KMS-11 (cell line): ENCODE measurements around the gene TRPM4.
A peak's percentile ranks its signal among the peaks of the same experiment; 100 is the strongest.
"Not testable (repeated sequence)": the region's sequence is repeated elsewhere in the genome, so short reads cannot be mapped to it uniquely, and the experiment has no call there.

Experiments
- H2AFZ ChIP-seq: fragments of 200-600 bp; sonication (generic); 2 replicates; pipeline ENCODE4 v1.6.1; 2016; ENCODE audit warnings: antibody characterized with exemption, mixed run types, low read depth
- H3K27ac ChIP-seq: fragments of 200-600 bp; sonication (generic); 2 replicates; pipeline ENCODE4 v1.6.1; 2016; ENCODE audit warnings: mild to moderate bottlenecking, mixed run types
- H3K27me3 ChIP-seq: fragments of 200-600 bp; sonication (generic); 2 replicates; pipeline ENCODE4 v1.6.1; 2017; ENCODE audit warnings: mild to moderate bottlenecking, low read depth, mixed run types, moderate library complexity; ENCODE audit not compliant: insufficient read depth
- H3K36me3 ChIP-seq: fragments of 200-600 bp; sonication (generic); 2 replicates; pipeline ENCODE4 v1.6.1; 2017; ENCODE audit warnings: mild to moderate bottlenecking, mixed run types; ENCODE audit not compliant: insufficient read depth
- H3K4me1 ChIP-seq: fragments of 200-600 bp; sonication (generic); 2 replicates; pipeline ENCODE4 v1.6.1; 2016; ENCODE audit warnings: mild to moderate bottlenecking, low read depth, mixed run types; ENCODE audit not compliant: poor library complexity, severe bottlenecking
- H3K4me2 ChIP-seq: fragments of 200-600 bp; sonication (generic); 2 replicates; pipeline ENCODE4 v1.7.0; 2016; ENCODE audit warnings: mild to moderate bottlenecking, mixed run types
- H3K4me3 ChIP-seq: fragments of 200-600 bp; sonication (generic); IDR thresholded peaks from 2 replicates; pipeline ENCODE4 v1.6.1; 2017; ENCODE audit warnings: low read depth, low read length, mixed read lengths; ENCODE audit not compliant: insufficient read depth
- H3K79me2 ChIP-seq: fragments of 200-600 bp; sonication (generic); 2 replicates; pipeline ENCODE4 v1.6.1; 2016; ENCODE audit warnings: low read depth, mixed run types; ENCODE audit not compliant: insufficient read depth
- H3K9ac ChIP-seq: fragments of 200-600 bp; sonication (generic); 2 replicates; pipeline ENCODE4 v1.6.1; 2016; ENCODE audit warnings: mild to moderate bottlenecking, mixed run types
- H4K20me1 ChIP-seq: fragments of 200-600 bp; sonication (generic); 2 replicates; pipeline ENCODE4 v1.6.1; 2016; ENCODE audit warnings: mild to moderate bottlenecking, mixed run types; ENCODE audit not compliant: insufficient read depth
- CTCF ChIP-seq: fragments of 200-600 bp; sonication (generic); conservative IDR thresholded peaks from 2 replicates; pipeline ENCODE4 v1.6.1; 2017; ENCODE audit warnings: low read depth, mild to moderate bottlenecking, antibody characterized with exemption, low read length, moderate library complexity, mixed read lengths

Gene TRPM4

DNA sequence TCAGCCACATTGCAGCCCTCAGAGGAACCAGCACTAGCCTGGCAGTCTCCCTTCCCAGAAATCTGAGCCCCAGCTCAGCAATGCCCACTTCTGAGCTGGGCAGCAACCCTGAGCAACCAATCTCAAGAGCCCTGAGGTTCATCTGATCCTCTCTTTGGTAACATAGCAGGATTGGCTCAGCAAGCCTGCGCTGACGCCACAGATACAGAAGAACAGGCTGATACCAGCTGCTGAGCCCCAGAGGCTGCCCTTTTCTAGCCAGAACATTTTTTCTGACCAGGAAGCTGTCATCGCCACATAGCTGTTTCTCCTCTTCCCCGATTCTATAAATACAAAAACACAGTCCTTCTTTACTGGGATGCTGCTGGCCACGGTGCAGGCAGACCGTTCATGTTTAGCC lies 59.8 kb downstream of the TRPM4 start:
- no peak for TF ChIP-seq CTCF
- Histone ChIP-seq H3K4me1 (peaks cover 49% of the 10 kb centered on the region), H4K20me1 (no peaks in the 10 kb centered on the region), H3K27ac (no peak overlapping the region), H3K79me2 (no peaks in the 10 kb centered on the region), H3K4me2 (no peak overlapping the region), H3K36me3 (no peaks in the 10 kb centered on the region), H2AFZ (no peak overlapping the region), H3K9ac (no peak overlapping the region), H3K27me3 (no peaks in the 10 kb centered on the region), H3K4me3 (no peak overlapping the region)

- TF ChIP-seq CTCF = no peak
- Histone ChIP-seq H3K79me2 (no peaks in the 10 kb centered on the region), H3K4me2 (no peak overlapping the region), H3K36me3 (no peaks in the 10 kb centered on the region), H3K4me1 (peaks cover 23% of the 10 kb centered on the region), H2AFZ (no peak overlapping the region), H3K27ac (no peak overlapping the region), H3K4me3 (no peak overlapping the region), H3K9ac (no peak overlapping the region), H4K20me1 (no peaks in the 10 kb centered on the region), H3K27me3 (no peaks in the 10 kb centered on the region)
These were observed 64.4 kb downstream of the TRPM4 start for GRCh38 chr19:49222011-49222410.

DNA sequence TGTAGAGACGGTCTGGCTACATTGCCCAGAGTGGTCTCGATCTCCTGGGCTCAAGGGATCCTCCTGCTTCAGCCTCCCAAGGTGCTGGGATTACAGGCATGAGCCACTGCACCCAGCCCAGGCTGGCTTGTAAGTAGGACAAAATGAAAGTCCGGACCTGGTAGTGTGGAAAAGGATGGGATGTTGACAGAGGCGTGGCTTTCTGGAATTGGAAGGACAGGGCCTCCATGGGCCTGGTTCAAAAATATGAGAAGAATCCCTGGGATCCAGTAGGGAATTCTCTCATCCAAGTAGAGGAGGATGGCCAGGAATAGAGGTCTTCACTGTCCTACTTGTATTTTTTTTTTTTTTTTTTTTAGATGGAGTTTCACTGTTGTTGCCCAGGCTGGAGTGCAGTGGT lies 64.9 kb downstream of the TRPM4 start:
- Histone ChIP-seq H4K20me1 (no peaks in the 10 kb centered on the region), H3K4me1 (peaks cover 19% of the 10 kb centered on the region), H3K4me3 (no peak overlapping the region), H3K4me2 (no peak overlapping the region), H3K9ac (no peak overlapping the region), H3K79me2 (no peaks in the 10 kb centered on the region), H2AFZ (no peak overlapping the region), H3K27me3 (no peaks in the 10 kb centered on the region), H3K27ac (no peak overlapping the region), H3K36me3 (no peaks in the 10 kb centered on the region)
- no peak for TF ChIP-seq CTCF

DNA sequence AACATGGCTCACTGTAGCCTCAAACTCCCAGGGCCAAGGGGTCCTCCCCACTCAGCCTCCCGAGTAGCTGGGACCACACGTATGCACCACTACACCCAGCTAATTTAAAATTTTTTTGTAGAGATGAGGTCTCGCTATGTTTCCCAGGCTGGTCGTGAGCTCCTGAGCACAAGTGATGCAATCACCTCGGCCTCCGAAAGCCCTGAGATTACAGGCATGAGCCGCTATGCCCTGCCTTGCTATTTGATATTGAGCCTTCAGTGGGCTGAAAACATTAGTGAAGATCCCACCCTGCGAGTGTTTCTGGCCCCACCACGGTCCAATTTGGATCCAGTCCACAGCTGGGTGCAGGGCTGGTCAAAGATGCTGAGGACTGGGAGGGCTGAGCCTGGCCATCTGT lies 65.9 kb downstream of the TRPM4 start:
- no peaks in the 10 kb centered on the region for H4K20me1 ChIP-seq
- no peaks in the 10 kb centered on the region for H3K79me2 ChIP-seq
- H3K27ac ChIP-seq = no peak overlapping the region

GRCh38 chr19:49224441-49224840 lies 66.8 kb downstream of the TRPM4 start:
- not testable (repeated sequence) for H3K9ac ChIP-seq, H3K36me3 ChIP-seq, H3K79me2 ChIP-seq, H3K4me3 ChIP-seq, H4K20me1 ChIP-seq, H3K27me3 ChIP-seq, H3K27ac ChIP-seq
- peak overlapping the region; percentile 76 for H2AFZ ChIP-seq
- peak overlapping the region; percentile 52; the same call in 1 of the 2 replicates for H3K4me2 ChIP-seq
- peaks cover 19% of the 10 kb centered on the region for H3K4me1 ChIP-seq

More for the DNA sequence above, 65.9 kb downstream of the TRPM4 start:
- no peak overlapping the region for H3K4me2 ChIP-seq
- H3K9ac ChIP-seq = no peak overlapping the region
- H3K36me3 ChIP-seq = no peaks in the 10 kb centered on the region
- no peak for TF ChIP-seq CTCF
- H2AFZ ChIP-seq = no peak overlapping the region
- H3K4me3 ChIP-seq = no peak overlapping the region
- H3K27me3 ChIP-seq = no peaks in the 10 kb centered on the region
- peaks cover 19% of the 10 kb centered on the region for H3K4me1 ChIP-seq
